AG08396 (cell line): ENCODE data around the gene SIRT7.

Source experiments
- DNase-seq: peaks from one replicate; pipeline ENCODE4 v3.0.0; 2012; ENCODE audit warnings: low spot score, mixed read lengths

The SIRT7 gene

GRCh38 chr17:81885454-81885853, 32.5 kb downstream of the SIRT7 start:
- no peak for DNase-seq

GRCh38 chr17:81884968-81885367, 33.0 kb downstream of the SIRT7 start:
- no peak for DNase-seq

- no peak for DNase-seq
Observed at GRCh38 chr17:81884520-81884919, 33.5 kb downstream of the SIRT7 start.

DNA sequence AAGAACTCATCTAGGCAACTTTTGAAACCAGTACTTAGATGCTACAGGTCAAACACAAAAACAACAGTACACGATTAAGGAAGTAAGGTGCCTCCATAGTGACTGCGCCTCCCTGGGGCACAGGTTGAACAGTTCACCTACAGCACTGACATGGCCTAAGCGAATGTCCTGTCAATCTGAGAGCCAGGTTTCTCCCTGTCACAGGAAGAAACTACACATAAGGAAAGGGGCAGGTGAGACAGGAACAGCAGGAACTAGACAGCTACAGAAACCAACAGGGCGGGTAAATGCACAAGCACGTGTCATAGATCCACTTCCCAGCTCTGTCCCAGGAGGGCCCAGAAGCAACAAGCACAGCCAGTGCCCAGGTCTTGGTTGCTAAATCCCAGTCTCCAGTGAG, 38.9 kb downstream of the SIRT7 start:
- DNase-seq: no peak

- DNase-seq: no peak
Observed at GRCh38 chr17:81878294-81878693, 39.7 kb downstream of the SIRT7 start.

- DNase-seq: no peak
Observed at GRCh38 chr17:81877569-81877968, 40.4 kb downstream of the SIRT7 start.

GRCh38 chr17:81871387-81872230, 46.4 kb downstream of the SIRT7 start:
- DNase-seq: peak; percentile 99

GRCh38 chr17:81870981-81871386, 47.0 kb downstream of the SIRT7 start, which contains the start of gene ARHGDIA:
Gene ARHGDIA (minus strand): TSS chr17:81871337. CDS start chr17:81869930, 1,407 bp downstream.
- no peak for DNase-seq

GRCh38 chr17:81870131-81870980, 47.6 kb downstream of the SIRT7 start:
- DNase-seq: peak; percentile 64

GRCh38 chr17:81869221-81870130, 48.5 kb downstream of the SIRT7 start:
- DNase-seq: peak; percentile 76

DNA sequence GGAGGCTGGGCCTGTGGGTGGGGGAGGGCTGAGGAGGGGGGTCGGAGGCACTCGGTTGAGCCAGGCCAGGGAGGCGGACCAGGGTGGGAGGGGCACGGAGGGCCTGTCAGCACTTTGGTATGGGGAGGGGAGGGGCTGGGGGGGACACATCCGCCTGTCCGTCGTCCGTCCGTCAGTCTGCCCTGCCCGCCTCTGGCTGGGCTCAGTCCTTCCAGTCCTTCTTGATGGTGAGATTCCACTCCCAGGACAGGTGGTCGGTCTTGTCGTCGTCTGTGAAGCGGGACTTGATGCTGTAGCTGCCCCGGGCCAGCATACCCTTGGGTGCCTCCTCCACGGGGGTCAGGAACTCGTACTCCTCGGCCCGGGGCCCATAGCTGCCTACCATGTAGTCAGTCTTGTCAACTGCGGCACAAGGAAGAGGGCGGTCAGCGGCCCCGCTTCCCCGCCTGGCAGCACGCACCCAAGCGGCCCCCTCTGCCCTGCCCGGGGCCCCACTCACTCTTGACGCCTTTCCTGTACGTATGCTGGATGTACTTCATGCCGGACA, 49.2 kb downstream of the SIRT7 start:
- peak; percentile 89 for DNase-seq

- DNase-seq: no peak
Observed at GRCh38 chr17:81867991-81868673, 49.8 kb downstream of the SIRT7 start.

DNA sequence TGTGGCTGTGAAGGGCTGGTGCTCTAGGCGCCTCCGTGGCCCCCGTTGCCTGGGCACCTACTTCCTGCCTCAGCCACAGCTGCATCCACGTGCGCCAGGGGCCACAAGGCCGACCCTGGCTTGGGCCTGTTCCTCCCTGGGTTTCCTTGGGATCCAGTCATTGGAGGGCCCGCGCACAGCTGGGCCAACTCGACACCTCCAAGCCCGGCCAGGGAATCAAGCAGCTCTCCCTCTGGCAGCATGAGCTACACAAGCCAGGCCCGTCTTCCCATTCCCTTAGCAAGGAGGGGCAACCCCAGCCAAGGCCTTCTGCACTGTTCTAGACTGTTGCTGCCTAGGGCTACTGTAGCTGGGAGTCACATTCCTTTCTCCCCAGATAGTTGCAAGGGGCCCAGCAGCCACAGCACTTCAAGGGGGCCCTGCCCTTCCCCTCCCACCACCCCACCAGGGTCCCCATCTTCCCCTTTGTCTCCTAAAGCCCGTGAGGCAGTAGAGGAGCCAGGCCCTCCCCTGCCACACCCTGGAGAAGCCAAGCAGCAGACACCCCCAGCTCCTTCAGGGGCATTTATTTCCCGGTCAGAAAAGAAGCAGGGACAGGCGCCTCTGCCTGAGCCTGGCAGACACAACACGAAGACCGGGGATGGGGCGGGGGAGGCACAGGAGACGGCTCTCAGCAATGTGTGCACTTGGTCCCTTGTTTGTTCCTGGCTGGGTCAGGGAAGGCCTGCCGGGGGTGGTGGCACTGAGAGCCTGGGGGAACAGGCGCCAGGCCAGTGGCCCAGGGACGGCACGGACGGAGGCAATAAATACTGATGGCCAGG, 50.6 kb downstream of the SIRT7 start:
- no peak for DNase-seq

DNA sequence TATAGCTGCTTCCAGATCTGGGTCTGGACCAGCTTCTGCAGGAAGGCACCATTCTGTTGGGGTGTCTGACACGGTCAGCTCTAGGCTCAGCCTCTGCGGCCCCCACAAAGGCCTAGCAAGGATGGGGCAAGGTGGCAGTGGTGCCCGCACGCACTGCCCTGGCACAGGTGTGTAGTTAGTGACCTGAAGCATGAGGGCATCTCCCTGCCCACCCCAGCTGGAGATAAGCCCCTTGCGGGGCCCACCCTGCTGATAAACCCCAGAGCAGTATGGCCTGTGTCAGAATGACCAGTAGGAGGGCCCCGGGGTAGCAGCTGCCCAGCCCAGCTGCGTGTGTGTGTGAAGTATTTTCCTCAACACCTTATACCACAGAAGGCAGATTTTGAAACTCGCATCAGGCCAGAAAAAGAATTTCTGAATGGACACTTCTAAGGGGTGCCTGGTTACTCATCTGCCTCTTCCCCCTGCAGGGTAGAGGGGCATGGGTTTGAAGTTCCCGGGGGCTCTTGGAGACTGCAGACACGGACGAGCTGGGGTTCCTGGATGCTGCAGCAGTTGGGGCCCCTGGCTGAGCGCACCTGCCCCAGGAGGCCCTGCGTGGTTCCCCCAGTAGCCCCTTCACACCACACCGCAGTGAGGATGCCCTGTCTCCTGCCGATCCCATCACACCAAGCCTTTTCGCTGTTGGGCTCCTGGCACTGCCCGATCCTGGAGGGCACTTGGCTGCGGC, 51.4 kb downstream of the SIRT7 start:
- DNase-seq: no peak

DNA sequence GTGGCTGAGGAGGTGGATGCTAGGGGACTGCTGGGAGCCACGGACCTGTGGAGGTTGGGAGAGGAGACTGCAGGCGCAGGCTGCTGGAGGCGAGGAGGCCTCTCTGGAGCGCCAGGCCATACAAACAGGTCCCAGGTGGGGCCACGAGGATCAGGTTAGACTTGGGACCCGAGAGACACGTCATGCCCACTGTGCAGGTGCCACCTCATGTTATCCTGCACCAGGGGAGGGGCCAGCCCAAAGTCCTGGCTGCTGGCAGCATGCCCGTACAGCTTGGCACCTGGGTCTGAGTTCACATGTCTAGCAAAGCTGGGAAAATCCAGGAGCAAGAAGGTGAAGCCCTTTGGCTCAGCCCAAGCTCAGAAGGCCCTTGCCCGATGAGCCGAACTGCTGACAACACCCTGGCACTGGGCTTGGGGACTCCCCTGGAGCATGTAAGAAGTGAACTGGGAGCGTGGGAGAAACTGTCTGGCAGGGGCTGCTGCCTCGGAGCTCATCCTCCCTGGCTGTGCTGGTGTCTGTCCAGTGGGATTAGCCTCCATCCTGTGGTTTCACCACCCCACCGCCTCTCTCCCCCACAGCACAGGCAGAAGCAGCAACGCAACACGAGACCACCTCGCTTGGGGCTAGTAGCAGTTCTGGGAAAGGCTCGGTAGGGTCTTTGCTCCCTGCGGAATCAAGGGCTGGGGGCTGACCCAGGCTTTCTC, 52.1 kb downstream of the SIRT7 start:
- DNase-seq: no peak

- DNase-seq: no peak
Observed at GRCh38 chr17:81865358-81865732, 52.6 kb downstream of the SIRT7 start.

GRCh38 chr17:81863833-81864768, 53.9 kb downstream of the SIRT7 start:
- DNase-seq: no peak
